Measurements from ENCODE around the gene LRRC8B.

DNA sequence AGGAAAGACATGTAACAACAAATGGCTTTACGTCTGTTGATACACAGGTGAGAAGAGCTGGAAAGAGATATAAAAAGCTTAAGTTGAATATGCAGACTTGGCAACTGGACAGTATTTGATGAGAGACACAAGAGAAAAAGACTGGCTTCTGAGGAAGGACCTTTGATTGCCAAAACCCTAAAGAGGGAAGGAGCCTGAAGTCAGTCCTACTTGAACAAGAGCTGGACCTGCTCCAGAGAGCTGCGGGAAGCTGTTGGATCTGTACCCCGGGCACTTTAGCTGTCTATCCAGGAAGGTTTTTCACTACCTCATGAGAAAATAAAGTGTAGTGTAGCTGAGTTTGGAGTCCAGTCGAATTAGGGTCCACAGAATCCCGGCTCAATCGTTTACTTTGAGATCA is 25.3 kb upstream of the LRRC8B start:
- TF ChIP-seq, protein P1, sequence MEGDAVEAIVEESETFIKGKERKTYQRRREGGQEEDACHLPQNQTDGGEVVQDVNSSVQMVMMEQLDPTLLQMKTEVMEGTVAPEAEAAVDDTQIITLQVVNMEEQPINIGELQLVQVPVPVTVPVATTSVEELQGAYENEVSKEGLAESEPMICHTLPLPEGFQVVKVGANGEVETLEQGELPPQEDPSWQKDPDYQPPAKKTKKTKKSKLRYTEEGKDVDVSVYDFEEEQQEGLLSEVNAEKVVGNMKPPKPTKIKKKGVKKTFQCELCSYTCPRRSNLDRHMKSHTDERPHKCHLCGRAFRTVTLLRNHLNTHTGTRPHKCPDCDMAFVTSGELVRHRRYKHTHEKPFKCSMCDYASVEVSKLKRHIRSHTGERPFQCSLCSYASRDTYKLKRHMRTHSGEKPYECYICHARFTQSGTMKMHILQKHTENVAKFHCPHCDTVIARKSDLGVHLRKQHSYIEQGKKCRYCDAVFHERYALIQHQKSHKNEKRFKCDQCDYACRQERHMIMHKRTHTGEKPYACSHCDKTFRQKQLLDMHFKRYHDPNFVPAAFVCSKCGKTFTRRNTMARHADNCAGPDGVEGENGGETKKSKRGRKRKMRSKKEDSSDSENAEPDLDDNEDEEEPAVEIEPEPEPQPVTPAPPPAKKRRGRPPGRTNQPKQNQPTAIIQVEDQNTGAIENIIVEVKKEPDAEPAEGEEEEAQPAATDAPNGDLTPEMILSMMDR (IDR thresholded peaks at IDR 0.05; ENCODE audit: poor library complexity) = no peak
- no peak for TF ChIP-seq EZH2 (IDR thresholded peaks at IDR 0.05; ENCODE audit: borderline replicate concordance)
- no peak for TF ChIP-seq EZH2phosphoT487 (IDR thresholded peaks at IDR 0.05; ENCODE audit: low read depth, severe bottlenecking, unreplicated experiment)

Data from hepatocyte (in vitro differentiated cells).